ENCODE data around the gene GTF2A2.

The GTF2A2 gene

GRCh38 chr15:59596640-59597039, 60.7 kb downstream of the GTF2A2 start:
- DNase-seq, result no peak

DNA sequence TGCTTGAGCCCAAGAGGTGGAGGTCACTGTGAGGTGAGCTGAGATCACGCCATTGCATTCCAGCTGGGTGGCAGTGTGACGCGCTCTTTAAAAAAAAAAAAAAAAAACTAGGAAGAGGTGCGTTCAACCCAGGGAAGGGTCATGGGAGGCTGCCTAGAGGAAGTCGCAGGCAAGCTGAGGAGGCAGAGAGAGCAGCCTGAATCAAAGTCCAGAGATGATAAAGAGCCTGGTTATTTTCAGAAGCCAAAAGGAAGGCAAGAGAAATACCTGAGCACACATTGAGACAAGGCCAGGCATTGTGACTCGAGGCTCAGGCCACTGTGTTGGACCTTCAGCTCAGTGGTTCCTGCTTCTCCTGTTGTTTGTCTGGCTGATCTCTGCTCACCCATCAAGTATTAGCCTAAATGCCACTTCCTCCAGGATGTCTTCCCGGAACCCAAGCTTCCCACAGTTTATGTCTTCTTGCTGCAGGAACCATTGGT, 61.8 kb downstream of the GTF2A2 start:
- no peak for DNase-seq

GRCh38 chr15:59594991-59595390, 62.3 kb downstream of the GTF2A2 start:
- no peak for DNase-seq

DNA sequence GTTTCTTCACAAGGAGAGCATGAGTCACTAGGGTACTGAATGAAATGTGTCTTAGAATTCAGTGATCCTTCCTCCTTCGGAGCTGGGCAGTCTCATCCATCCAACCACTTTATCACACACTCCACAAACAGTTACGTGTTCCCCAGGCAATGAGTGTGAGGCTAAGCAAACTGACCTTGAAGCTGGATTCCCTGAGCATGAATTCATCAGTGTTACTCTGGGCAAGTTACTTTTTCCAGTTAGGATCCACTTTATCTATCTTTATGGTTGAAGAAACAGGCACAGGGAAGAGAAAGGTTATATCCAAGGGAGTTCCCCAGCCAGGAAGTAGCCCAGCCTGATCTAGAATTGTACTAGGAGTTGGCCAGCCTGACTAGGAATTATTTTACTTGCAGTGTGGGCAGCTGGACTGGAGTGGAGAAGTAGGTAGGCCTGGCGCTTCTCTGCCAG, 62.8 kb downstream of the GTF2A2 start:
- no peak for DNase-seq

GRCh38 chr15:59591356-59591755, 66.0 kb downstream of the GTF2A2 start:
- peak; percentile 22 for DNase-seq

DNA sequence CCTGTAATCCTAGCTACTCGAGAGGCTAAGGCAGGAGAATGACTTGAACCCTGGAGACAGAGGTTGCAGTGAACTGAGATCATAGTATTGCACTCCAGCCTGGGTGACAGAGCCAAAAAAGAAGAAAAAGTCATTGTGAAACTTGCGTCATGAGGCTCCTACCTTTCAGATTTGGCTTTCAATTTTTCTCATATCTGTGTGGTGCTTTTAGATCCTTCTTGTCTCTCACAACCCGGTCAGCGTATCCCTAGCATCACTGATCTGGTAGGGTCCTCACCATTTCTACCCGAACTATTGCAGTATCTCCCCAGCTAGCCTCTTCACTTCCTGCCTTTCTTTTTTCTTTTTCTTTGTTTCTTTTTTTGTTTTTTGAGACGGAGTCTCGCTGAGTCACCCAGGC, 67.3 kb downstream of the GTF2A2 start:
- no peak for DNase-seq

Measured in DMS153 (cell line).